HG02798 (cell line): Measurements from ENCODE around the gene UGT1A8.
"Not testable (repeated sequence)": the region's sequence is repeated elsewhere in the genome, so short reads cannot be mapped to it uniquely, and the experiment has no call there.

Experiments
- ATAC-seq: cut with Tn5 transposase; IDR thresholded peaks from one replicate; pipeline ENCODE4 v1.9.1; 2021; ENCODE audit warnings: mild to moderate bottlenecking; ENCODE audit not compliant: unreplicated experiment, poor library complexity

Gene UGT1A8

GRCh38 chr2:233711312-233712008 is 94.0 kb downstream of the UGT1A8 start:
- ATAC-seq, result peak; percentile 68

- no peak for ATAC-seq
These were observed 95.3 kb downstream of the UGT1A8 start, which contains the start of gene UGT1A5 for GRCh38 chr2:233712611-233713261. Gene UGT1A5 (plus strand): TSS chr2:233712907. CDS start chr2:233712992, 85 bp downstream.

GRCh38 chr2:233713262-233713615 is 95.8 kb downstream of the UGT1A8 start:
- ATAC-seq, result no peak

GRCh38 chr2:233714121-233714520 is 96.7 kb downstream of the UGT1A8 start:
- ATAC-seq, result no peak

- ATAC-seq, result no peak
These were observed 101.1 kb downstream of the UGT1A8 start, which contains the start of gene UGT1A4 for GRCh38 chr2:233718552-233718951. Gene UGT1A4 (plus strand): TSS chr2:233718736. CDS start chr2:233718821, 85 bp downstream.

- ATAC-seq, result no peak
These were observed 111.4 kb downstream of the UGT1A8 start, which contains the start of gene UGT1A3 for GRCh38 chr2:233728723-233729301. Gene UGT1A3 (plus strand): TSS chr2:233729042. CDS start chr2:233729127, 85 bp downstream.

- ATAC-seq, result not testable (repeated sequence)
These were observed 119.6 kb downstream of the UGT1A8 start for GRCh38 chr2:233736868-233737653.

GRCh38 chr2:233740870-233741269 is 123.4 kb downstream of the UGT1A8 start:
- no peak for ATAC-seq

- ATAC-seq, result no peak
These were observed 126.2 kb downstream of the UGT1A8 start for GRCh38 chr2:233743464-233744259.

GRCh38 chr2:233745073-233745755 is 127.8 kb downstream of the UGT1A8 start:
- no peak for ATAC-seq

GRCh38 chr2:233745838-233746237 is 128.4 kb downstream of the UGT1A8 start:
- not testable (repeated sequence) for ATAC-seq

GRCh38 chr2:233746475-233747282 is 129.2 kb downstream of the UGT1A8 start:
- no peak for ATAC-seq

GRCh38 chr2:233747283-233747544 is 129.8 kb downstream of the UGT1A8 start:
- ATAC-seq, result no peak

GRCh38 chr2:233750689-233751088 is 133.3 kb downstream of the UGT1A8 start:
- not testable (repeated sequence) for ATAC-seq

GRCh38 chr2:233751212-233752009 is 134.0 kb downstream of the UGT1A8 start:
- ATAC-seq, result not testable (repeated sequence)

- ATAC-seq, result no peak
These were observed 137.6 kb downstream of the UGT1A8 start for GRCh38 chr2:233754872-233755611.

- no peak for ATAC-seq
These were observed 139.1 kb downstream of the UGT1A8 start for GRCh38 chr2:233756429-233757081.
